Skin of body (tissue), 2 donors: Measurements from ENCODE around the gene KLK7. TPM values are rescaled to one million over a fixed set of nuclear protein-coding genes. Genes with fewer than 3 reads are reported as not detected.

Experiments used
- DNase-seq: peaks from one replicate; lab custom pipeline; 2025; lab: John Stamatoyannopoulos, UW
- total RNA-seq: library from RNA; depleted of rRNA; stranded (reverse); fragments of >200 nt; gene quantifications from one replicate; pipeline ENCODE4 v1.2.3, GENCODE V29; 2014

The KLK7 gene
- total RNA-seq, 1 donor from 2014 or later = 47.5 TPM

DNA sequence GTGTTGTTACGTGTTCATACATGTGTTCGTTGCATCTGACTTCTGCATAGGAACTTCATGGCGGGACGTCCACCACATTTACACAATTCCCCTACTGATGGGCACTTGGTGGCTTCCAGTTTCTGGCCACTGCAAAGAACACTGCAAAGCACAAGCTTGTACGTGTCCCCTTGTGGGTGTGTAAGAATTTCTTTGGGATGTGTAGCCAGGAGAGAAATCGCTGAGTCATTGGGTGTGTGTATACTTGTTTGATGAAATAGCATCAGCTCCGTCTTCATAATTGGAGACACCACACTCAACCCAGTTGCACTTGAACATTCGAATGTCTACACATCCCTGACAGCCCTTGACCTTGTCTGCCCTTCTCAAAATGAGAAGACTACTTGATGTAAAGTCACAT is 50.1 kb downstream of the KLK7 start:
- DNase-seq = no peak

- DNase-seq = no peak
Measured at GRCh38 chr19:50932690-50933083, 51.0 kb downstream of the KLK7 start.

GRCh38 chr19:50932018-50932689 is 51.6 kb downstream of the KLK7 start:
- DNase-seq = no peak

- DNase-seq = no peak
Measured at GRCh38 chr19:50931023-50931422, 52.7 kb downstream of the KLK7 start.

DNA sequence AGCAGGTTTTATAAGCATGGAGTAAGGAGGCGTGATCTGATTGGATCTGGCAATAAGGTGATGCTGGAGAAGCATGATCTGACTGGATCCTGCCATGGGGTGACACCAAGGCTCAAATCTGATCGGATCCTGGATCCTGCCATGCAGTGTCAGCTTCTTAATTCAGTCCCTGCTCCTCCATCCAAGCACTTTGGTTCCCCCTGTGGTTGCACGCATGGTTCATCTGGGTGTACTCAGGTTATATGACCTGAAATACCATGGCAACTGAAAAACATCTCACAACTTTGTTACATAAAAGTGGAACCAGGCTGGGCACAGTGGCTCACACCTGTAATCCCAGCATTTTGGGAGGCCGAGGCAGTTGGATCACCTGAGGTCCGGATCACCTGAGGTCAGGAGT is 54.9 kb downstream of the KLK7 start:
- DNase-seq = no peak

Other genes starting within 250 kb of the KLK7 start
- gene GPR32, start 213.5 kb downstream of the KLK7 start, total RNA-seq = not detected
- not detected for gene ACP4, start 193.5 kb downstream of the KLK7 start, total RNA-seq
- 7.9 TPM for gene KLK1, start 160.1 kb downstream of the KLK7 start, total RNA-seq
- gene KLK15, start 150.3 kb downstream of the KLK7 start, total RNA-seq = not detected
- gene KLK3, start 129.0 kb downstream of the KLK7 start, total RNA-seq = not detected
- not detected for gene KLK2, start 110.5 kb downstream of the KLK7 start, total RNA-seq
- 0.10 TPM for gene KLK4, start 72.5 kb downstream of the KLK7 start, total RNA-seq
- gene KLK5, start 30.9 kb downstream of the KLK7 start, total RNA-seq = 21.0 TPM
- 7.3 TPM for gene KLK6, start 14.3 kb downstream of the KLK7 start, total RNA-seq
- gene KLK8, start 17.7 kb upstream of the KLK7 start, total RNA-seq = 14.3 TPM
- gene KLK10, start 35.8 kb upstream of the KLK7 start, total RNA-seq = 22.4 TPM
- 19.5 TPM for gene KLK11, start 42.7 kb upstream of the KLK7 start, total RNA-seq
- gene KLK12, start 51.1 kb upstream of the KLK7 start, total RNA-seq = 0.69 TPM
- 4.9 TPM for gene KLK13, start 81.2 kb upstream of the KLK7 start, total RNA-seq
- 9.5 TPM for gene KLK14, start 99.0 kb upstream of the KLK7 start, total RNA-seq
- 2.4 TPM for gene CTU1, start 124.5 kb upstream of the KLK7 start, total RNA-seq
- 3.1 TPM for gene SIGLEC9, start 141.0 kb upstream of the KLK7 start, total RNA-seq
- 0.49 TPM for gene SIGLEC7, start 158.4 kb upstream of the KLK7 start, total RNA-seq
- 4.5 TPM for gene CD33, start 241.2 kb upstream of the KLK7 start, total RNA-seq